ENCODE measurements around the gene TP53I13.

DNA sequence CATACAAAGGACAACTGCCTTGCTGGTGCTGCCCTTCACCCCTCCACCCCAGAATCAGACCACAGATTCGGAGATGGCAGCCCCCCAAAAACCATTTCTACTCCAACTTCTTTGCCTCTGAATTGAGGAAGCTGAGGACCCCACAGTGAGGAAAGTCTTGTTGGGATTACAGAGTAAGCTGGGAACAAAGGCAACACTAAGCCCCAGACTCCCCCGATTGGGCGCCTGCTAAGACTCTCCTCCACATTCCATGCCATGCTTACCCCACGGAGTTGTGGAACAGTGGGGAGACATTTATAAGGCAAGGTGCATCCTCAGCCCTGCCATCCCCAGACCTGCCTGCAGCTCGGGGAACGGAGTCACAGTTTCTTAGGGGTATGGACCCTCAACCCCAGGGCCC, 19.1 kb downstream of the TP53I13 start:
- TF ChIP-seq POLR2A (IDR thresholded peaks at IDR 0.05; ENCODE audit: low read depth, low read length) (no peak), POLR2AphosphoS5 (IDR thresholded peaks at IDR 0.05; ENCODE audit: low read depth, low read length) (no peak), TAF1 (IDR thresholded peaks at IDR 0.05; ENCODE audit: borderline replicate concordance, low read depth, low read length) (no peak)
